Transverse colon (tissue), 4 donors: Measurements from ENCODE around the gene KCNN3. TPM values are rescaled to one million over a fixed set of nuclear protein-coding genes. Genes with fewer than 3 reads are reported as not detected.

Experiments
- DNase-seq: peaks from one replicate; pipeline ENCODE4 v3.0.0-alpha.2; 2019
- H3K27ac ChIP-seq, 4 donors: fragments of 200-600 bp; sonication (generic); 2 replicates each; pipeline ENCODE4 v1.5.1; 2016 to 2018; ENCODE audit warnings: inconsistent platforms in 4 of 4
- H3K27me3 ChIP-seq: fragments of 200-600 bp; sonication (generic); 2 replicates; pipeline ENCODE4 v1.5.1; 2017; ENCODE audit warnings: inconsistent platforms
- H3K36me3 ChIP-seq, 4 donors: fragments of 200-600 bp; sonication (generic); 2 replicates each; pipeline ENCODE4 v1.5.1; 2017 to 2019; ENCODE audit warnings: inconsistent platforms in 4 of 4
- H3K4me1 ChIP-seq, 4 donors: fragments of 200-600 bp; sonication (generic); 2 replicates each; pipeline ENCODE4 v1.5.1; 2017 to 2020; ENCODE audit warnings: inconsistent platforms in 4 of 4
- H3K4me3 ChIP-seq, 4 donors: fragments of 200-600 bp; sonication (generic); 1 replicate in 1 of 4; 2 replicates in 3 of 4; pipeline versions ENCODE4 v1.5.1 to v1.6.1; 2017 to 2019; ENCODE audit warnings: inconsistent platforms in 4 of 4
- H3K9me3 ChIP-seq, 2 donors: fragments of 200-600 bp; sonication (generic); 2 replicates each; pipeline ENCODE4 v1.5.1; 2017 to 2019; ENCODE audit warnings: inconsistent platforms in 2 of 2
- CTCF ChIP-seq, 5 experiments: fragments of 200-600 bp in 3 of 5; fragments of 450-650 bp in 2 of 5; sonication (generic) in 3 of 5; IDR thresholded peaks; 1 replicate in 2 of 5; 2 replicates in 3 of 5; pipeline ENCODE4 v1.5.1; 2016 to 2017; ENCODE audit warnings: antibody characterized with exemption in 5 of 5, inconsistent platforms in 3 of 5, mild to moderate bottlenecking in 2 of 5, moderate library complexity in 1 of 5
- EP300 ChIP-seq: sonication (generic); formaldehyde crosslinking; IDR thresholded peaks from one replicate; pipeline ENCODE4 v1.6.1; 2017; ENCODE audit warnings: antibody characterized with exemption, low read depth
- POLR2A ChIP-seq: fragments of 450-650 bp; IDR thresholded peaks from one replicate; pipeline ENCODE4 v1.6.1; 2016; ENCODE audit warnings: antibody characterized with exemption, mild to moderate bottlenecking, moderate library complexity
- POLR2AphosphoS5 ChIP-seq, 3 donors: sonication (generic); formaldehyde crosslinking; IDR thresholded peaks; one replicate each; pipeline ENCODE4 v1.6.1; 2016; ENCODE audit warnings: antibody characterized with exemption in 3 of 3
- WGBS, 2 donors: methylation state at CpG; one replicate each; pipeline ENCODE4 v1.1.5; 2018; ENCODE audit warnings: low coverage in 1 of 2; 5-methylcytosine and 5-hydroxymethylcytosine counted together
- in situ Hi-C, 4 donors: fragments of 200-750 bp; cut with MboI; loops; one replicate each; pipeline versions ENCODE4 v1.15.0 to v1.15.1; 2017; ENCODE audit warnings: low sequenced_read_pairs in 3 of 4, low pct_ligation_motif_present in 1 of 4, low pct_unique_long_range_greater_than_20kb in 1 of 4
- intact Hi-C: fragments of 100-400 bp; cut with DNase I; formaldehyde crosslinking; loops from one replicate; pipeline ENCODE4 v1.15.1; 2023; ENCODE audit warnings: low total_unique reads
- total RNA-seq, 4 donors: library from RNA; depleted of rRNA; stranded (reverse); fragments of >200 nt; gene quantifications; one replicate each; pipeline ENCODE4 v1.1.0, GENCODE V29; 2016

KCNN3 gene
- total RNA-seq, 4 donors from 2014 or later, result 2.3 to 5.0 (median 3.5) TPM

- Histone ChIP-seq H3K36me3 (no peaks in the 10 kb centered on the region), H3K27me3 (peaks cover 33% of the 10 kb centered on the region), H3K4me1 (peaks cover 0 to 13% (median 4%) of the 10 kb centered on the region in 4 donors), H3K4me3 (no peak overlapping the region), H3K9me3 (no peaks in the 10 kb centered on the region), H3K27ac (no peak overlapping the region)
- WGBS, 2 donors, result 51 to 63% methylated on average over 4 to 5 of the region's 5 CpGs
- TF ChIP-seq CTCF (IDR thresholded peaks at IDR 0.05) (no peak), EP300 (no peak), POLR2AphosphoS5 (IDR thresholded peaks at IDR 0.05) (peak; percentile 68 to 80 (median 79))
- in situ Hi-C loops, result no loop called here
- DNase-seq, result peak; percentile 31
- intact Hi-C loops, result no loop called here
These were observed 124.8 kb downstream of the KCNN3 start for GRCh38 chr1:154745286-154745731.

GRCh38 chr1:154744352-154745035 lies 125.6 kb downstream of the KCNN3 start:
- Histone ChIP-seq H3K27ac (no peak overlapping the region), H3K4me3 (no peak overlapping the region), H3K36me3 (no peaks in the 10 kb centered on the region), H3K4me1 (peaks cover 0 to 13% (median 4%) of the 10 kb centered on the region in 4 donors), H3K9me3 (no peaks in the 10 kb centered on the region), H3K27me3 (peaks cover 29% of the 10 kb centered on the region)
- DNase-seq, result no peak
- 83 to 84% methylated on average over 8 to 9 of the region's 9 CpGs for WGBS, 2 donors
- in situ Hi-C loops (no loop called here), intact Hi-C loops (no loop called here)
- no peak for TF ChIP-seq POLR2AphosphoS5 (IDR thresholded peaks at IDR 0.05)
- TF ChIP-seq CTCF (IDR thresholded peaks at IDR 0.05), result no peak
- no peak for TF ChIP-seq POLR2A
- TF ChIP-seq EP300, result no peak

- no peak for TF ChIP-seq POLR2A
- no peak for TF ChIP-seq POLR2AphosphoS5 (IDR thresholded peaks at IDR 0.05)
- no peak for TF ChIP-seq CTCF (IDR thresholded peaks at IDR 0.05)
- TF ChIP-seq EP300, result no peak
- 86 to 100% methylated on average over 3 to 9 of the region's 9 CpGs for WGBS, 2 donors
- H3K27me3 ChIP-seq, result peaks cover 28% of the 10 kb centered on the region
- H3K4me3 ChIP-seq, result no peak overlapping the region
- peaks cover 0 to 13% (median 4%) of the 10 kb centered on the region in 4 donors for H3K4me1 ChIP-seq
- no peak for DNase-seq
- H3K36me3 ChIP-seq, result no peaks in the 10 kb centered on the region
- H3K27ac ChIP-seq, result no peak overlapping the region
- in situ Hi-C loops (no loop called here), intact Hi-C loops (no loop called here)
- no peaks in the 10 kb centered on the region for H3K9me3 ChIP-seq
These were observed 126.5 kb downstream of the KCNN3 start for GRCh38 chr1:154743526-154744036.

GRCh38 chr1:154742606-154743005 lies 127.5 kb downstream of the KCNN3 start:
- WGBS, 2 donors, result 85 to 100% methylated on average over 1 to 11 of the region's 11 CpGs
- Histone ChIP-seq H3K36me3 (no peaks in the 10 kb centered on the region), H3K27me3 (peaks cover 26% of the 10 kb centered on the region), H3K4me3 (no peak overlapping the region), H3K9me3 (no peaks in the 10 kb centered on the region), H3K4me1 (peaks cover 0 to 6% (median 3%) of the 10 kb centered on the region in 4 donors), H3K27ac (peak overlapping the region in 1 of 4 donors; percentile 43)
- TF ChIP-seq POLR2AphosphoS5 (IDR thresholded peaks at IDR 0.05), result no peak
- TF ChIP-seq CTCF (IDR thresholded peaks at IDR 0.05), result no peak
- TF ChIP-seq EP300, result no peak
- TF ChIP-seq POLR2A, result no peak
- intact Hi-C loops (no loop called here), in situ Hi-C loops (no loop called here)
- no peak for DNase-seq
